ENCODE results near the gene B4GALT6.

DNA sequence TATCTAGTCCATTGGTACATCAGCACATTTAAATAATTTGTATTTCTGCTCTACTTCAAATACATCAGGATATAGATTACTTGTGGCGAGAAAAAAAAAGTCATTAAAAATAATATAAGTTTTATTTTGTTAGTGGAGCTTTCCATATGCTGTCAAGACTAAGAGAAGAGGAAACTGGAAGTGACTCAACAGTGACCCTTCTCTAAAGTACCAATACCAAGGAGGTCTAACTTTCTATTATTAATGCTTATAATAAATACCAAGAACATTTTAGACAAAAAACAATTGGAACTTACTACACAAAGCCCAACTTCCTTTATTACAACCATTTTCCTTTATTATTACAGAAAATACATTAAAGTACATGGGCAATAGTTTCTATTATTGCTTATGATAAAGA is 52.9 kb downstream of the B4GALT6 start:
- TF ChIP-seq POLR2A (IDR thresholded peaks at IDR 0.05; ENCODE audit: low read depth, low read length) (no peak), POLR2AphosphoS5 (IDR thresholded peaks at IDR 0.05; ENCODE audit: low read depth, low read length) (no peak), SPI1 (IDR thresholded peaks at IDR 0.05; ENCODE audit: low read depth, low read length) (no peak)

Measured in GM12891 (cell line).